HG02981 (cell line): ENCODE results near the gene CA11.
A peak's percentile ranks its signal among the peaks of the same experiment; 100 is the strongest.

ENCODE experiments used
- ATAC-seq: cut with Tn5 transposase; IDR thresholded peaks from one replicate; pipeline ENCODE4 v1.9.1; 2021; ENCODE audit warnings: mild to moderate bottlenecking, moderate library complexity; ENCODE audit not compliant: unreplicated experiment

The CA11 gene

DNA sequence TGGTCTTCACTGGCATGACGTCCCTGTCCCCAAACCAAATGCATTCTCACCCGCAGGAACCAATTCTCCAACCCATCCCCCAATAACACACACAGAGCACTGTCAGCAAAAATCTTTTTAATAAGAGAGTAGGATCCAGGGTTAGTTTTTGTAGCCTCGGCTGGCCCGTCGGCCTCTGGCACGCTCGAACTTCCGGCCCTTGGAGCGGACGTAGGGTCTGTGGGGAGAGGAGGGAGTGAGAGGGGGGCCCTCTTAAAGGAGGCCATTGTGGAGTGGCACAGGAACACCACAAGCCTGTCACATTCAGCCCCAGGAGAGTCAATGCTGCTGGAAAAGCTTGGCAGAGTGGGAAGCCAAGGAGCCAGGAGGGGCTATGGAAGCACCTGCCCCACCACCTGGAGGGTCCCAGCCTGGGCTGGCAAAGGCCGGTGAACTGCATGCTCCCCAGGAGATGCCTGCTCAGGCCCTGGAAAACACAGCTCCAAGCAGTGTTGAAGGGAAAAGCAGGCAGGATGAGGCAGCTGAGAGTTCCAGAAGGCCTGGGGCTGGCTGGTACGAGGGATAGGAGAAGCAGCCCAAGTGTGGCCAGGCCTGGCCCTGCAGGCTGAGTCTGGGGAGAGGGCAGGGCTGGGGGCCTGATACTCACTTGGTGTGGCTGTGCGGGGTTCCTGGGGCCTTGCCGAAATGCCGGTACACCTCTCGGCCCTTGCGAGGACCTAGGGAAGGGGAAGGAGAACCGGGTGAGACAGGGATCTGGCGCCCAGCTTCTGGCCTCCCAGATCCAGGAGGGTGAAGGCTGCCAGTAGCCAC lies 30.6 kb downstream of the CA11 start:
- no peak for ATAC-seq

DNA sequence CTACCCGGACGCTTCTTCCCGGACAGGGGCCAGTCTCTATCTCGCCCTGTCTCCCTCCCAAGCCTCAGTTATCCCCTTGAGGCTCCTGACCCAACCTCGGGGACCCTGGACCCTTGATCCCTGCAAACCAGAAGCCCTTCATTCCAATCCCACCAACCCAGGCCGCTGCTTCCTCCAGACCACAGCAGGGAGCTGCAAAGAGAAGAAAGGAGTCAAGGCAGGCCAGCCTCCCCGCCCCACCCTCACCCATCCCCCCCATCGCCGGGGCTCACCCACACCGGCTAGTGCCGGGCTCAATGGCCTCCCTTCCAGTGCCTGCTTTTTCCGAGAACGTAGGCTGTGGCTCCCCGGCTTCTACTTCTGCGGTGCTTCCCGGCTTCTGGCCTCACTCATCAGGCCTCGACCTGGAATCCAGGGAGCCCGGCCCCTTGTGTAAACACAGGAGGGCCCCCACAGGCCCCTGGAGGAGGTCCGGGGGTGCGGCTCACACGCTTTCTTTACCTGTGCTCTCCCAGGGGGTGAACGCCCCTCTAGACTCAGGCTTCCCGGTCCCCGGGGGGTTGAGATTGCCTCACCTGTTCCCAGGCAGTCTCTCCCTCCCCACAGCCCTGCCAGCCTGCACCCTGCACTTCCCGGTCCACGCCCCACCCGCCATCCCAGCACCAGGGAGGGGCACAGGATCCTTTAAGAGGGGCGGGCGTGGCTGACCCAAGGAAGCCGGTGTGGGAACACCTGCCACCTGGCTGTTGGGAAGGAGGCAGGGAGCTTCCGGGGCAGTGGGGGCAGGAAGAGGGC lies 31.4 kb downstream of the CA11 start, which contains the start of gene FAM83E:
Gene FAM83E (minus strand): TSS at position 641 of the 795 bp plus-strand sequence. CDS start 1,704 bp downstream, outside the sequence.
- no peak for ATAC-seq

DNA sequence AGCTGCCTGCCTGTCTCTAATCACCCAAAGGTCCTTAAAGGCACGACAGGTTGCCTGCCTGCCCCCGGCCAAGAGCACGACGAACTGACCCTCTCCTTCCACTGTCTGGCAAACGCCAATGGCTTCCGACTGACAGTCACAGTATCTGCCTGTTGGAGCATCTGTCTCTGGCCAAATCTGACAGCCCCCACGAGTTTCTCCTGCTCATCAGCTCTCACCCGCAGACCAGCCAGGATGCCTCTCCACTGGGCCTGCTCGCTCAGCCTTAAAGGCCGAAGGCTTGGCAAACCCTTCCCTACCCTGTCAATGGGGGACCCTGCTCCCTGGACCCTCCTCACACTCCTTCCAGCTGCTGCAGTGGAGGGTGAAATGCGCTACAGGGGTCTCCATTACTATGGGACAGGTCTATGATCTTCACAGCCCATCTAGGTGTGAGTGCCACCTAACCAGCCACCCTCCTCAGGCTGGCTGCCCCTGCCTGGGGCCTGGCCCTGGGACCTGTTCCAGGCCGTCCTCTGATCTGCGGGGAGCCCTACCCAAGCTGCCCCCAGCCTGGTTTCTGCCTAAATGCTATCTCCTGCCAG lies 32.0 kb downstream of the CA11 start:
- no peak for ATAC-seq

DNA sequence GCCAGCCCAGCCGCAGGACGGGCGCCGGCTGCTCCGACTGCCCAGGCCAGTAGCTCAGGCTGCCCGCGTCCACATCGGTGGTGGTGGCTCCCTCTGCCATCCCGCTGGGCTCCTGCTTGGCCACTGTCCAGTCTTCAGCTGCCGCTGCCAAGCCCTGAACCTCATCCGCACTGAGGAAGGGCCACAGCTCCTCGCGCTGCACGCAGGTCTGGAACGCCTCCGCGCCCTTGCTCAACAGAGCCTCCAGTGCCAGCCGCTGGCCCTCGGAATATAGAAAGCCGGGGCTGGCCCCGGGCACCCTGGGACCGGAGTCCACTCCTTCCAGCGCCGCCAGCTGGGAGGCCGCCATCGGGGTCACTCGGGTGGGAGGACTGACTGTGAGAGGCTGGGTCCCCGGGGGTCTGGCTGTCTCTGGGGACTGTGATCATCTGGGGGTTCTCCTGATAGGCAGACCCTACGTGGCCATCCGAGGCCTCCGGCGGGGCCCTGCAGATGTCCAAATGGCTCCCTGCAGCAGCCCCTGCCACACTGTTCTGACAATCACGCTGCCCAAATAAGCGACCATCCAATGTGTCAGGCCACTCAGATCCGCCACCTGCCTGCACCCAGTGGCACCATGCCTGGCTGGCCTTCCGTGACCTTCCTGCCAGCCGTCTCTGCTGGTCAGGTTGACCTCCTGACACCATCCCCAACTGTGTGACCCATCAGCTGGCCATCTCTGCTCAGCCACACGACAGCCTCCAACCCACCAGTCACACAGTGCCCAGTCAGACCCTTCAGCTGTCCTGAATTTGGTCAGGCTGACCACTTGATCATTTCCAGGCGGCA lies 32.7 kb downstream of the CA11 start:
- ATAC-seq = no peak

DNA sequence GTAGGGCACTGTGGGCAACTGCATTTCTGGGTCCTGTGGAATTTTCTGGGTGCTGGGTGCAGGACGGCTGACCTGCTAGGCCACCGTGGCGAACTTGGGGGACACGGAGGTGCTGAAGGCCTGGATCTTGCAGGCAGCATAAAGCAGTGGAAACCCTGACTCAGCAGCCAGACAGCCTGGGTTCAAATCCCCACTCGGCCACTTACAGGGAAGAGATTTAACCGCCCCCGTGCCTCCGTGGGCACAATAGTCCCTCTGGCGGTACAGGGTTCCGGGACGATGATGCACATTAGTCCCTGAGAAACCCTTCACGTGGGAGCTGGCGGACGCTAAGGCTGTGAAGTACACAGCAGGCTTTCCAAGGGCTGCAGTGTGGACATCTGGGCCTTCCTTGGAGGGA lies 34.1 kb downstream of the CA11 start:
- ATAC-seq = no peak

DNA sequence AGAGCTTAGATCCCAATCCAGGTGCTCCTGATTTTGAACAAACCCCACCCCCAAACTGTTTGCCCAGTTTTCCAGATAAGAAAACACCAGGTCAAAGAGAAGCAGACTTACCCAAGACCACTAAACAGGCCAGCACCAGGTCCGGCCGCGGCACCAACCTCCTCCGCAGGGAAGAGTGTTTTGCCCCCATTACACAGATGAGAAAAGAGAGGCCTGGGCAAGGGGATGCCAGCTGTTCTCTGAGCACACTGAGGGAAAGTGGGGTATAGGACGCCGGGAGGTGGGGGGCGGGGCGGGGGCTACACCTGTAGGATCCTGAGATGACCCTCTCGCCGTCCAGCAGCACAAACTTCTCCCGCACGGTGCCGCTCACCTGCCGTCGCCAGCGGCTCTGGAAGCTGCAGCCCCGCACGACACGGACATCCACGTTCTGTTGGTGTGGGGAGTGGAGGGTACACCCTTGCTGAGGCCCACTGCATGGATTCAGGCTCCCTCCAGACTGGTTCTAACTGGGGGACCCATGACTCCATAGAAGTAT lies 36.3 kb downstream of the CA11 start:
- ATAC-seq = no peak

DNA sequence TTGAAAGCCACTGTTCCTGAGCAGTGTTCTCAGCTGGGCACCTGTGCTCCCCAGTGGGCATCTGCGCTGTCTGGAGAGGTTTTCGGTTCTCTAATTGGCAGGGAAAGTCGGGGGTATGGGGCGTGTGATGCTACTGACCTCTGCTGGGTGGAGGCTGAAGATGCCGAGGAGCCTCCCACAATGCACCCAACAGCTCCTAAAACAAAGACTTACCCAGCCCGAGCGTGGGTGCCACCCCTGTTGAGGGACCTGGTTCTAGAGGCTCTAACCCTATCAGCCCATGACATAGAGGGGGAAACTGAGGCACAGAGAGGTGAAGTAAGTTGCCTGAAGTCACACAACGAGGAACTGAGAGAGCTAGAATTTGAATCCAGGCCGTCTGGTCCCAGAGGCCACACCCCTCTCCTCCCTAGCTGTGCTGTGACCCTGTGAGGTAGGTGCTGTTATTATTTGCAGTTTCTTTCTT lies 37.2 kb downstream of the CA11 start:
- peak; percentile 60 for ATAC-seq

DNA sequence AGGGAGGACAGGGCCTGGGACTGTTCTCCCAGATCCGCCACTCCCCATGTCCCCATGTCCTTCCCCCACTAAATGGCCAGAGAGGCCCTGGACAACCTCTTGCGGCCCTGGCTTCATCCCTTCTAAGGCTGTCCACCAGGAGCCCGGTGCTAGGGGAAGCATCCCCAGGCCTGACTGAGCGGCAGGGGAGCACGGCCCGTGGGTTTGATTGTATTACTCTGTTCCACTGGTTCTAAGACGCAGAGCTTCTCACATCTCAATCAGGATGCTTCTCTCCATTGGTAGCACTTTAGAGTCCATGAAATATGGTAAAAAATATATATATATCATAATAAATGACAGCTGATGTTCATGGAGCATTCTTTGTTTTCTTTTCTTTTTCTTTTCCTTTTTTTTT lies 38.6 kb downstream of the CA11 start:
- no peak for ATAC-seq

DNA sequence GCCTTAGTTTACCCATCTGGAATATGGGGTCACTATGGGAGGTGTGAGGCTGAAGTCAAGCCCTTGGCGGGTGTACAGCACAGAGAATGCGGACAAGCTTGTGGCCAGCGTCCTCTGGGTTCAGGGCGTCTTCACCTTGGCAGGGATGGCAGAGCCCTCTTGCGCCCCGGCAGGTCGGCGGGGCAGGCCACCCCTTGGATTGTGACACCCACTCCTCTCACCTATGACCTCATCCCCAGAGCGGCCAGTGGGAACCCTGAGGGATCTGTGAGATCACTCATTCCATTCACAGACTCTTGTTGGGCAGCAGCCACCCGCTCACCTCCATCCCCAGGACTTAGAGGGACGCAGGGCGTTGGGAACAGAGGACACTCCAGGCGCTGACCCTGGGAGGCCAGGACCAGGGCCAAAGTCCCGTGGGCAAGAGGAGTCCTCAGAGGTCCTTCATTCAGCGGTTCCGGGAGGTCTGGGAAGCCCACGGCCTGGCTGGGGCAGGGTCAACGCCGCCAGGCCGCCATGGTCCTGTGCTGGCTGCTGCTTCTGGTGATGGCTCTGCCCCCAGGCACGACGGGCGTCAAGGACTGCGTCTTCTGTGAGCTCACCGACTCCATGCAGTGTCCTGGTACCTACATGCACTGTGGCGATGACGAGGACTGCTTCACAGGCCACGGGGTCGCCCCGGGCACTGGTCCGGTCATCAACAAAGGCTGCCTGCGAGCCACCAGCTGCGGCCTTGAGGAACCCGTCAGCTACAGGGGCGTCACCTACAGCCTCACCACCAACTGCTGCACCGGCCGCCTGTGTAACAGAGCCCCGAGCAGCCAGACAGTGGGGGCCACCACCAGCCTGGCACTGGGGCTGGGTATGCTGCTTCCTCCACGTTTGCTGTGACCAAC lies 39.3 kb downstream of the CA11 start, which contains the start of gene SPACA4:
Gene SPACA4 (plus strand): TSS at position 280 of the 896 bp plus-strand sequence. CDS start 237 bp downstream, at position 517.
- no peak for ATAC-seq

DNA sequence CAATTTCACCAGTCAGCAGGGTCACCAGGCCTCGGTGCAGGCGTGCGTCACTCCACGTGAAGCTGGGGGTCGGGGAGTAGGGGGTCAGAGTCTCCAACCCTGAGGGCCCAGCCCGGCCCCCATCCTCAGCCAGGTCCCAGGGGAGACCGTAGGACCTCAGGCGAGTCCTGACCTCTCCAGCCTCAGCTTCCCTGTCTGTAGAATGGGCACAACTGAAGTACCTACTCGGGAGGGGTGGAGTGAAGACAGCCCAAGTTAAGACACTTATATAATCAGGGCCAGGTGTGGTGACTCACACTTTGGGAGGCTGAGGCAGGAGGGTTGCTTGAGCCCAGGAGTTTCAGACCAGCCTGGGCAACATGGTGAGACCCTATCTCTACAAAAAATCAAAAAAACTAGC lies 42.1 kb downstream of the CA11 start:
- no peak for ATAC-seq

DNA sequence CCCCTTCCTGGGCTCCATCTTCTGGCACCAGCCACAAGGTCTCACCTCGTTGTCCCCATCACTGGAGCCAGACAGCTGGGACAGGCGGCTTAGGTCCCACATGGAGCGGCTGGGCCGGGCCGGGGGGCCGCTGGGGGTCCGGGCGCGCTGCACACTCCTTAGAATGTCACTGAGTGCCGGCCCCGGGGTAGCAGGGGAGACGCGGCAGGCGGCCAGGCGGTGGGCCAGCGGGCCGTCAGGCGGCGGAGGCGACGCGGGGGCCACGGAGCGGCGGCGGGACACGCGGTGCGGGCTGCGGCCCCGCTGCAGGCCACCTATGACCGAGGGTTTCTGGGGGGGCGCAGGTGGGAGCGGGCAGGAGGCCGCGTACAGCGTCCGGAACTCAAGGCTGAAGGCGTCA lies 42.5 kb downstream of the CA11 start:
- no peak for ATAC-seq

DNA sequence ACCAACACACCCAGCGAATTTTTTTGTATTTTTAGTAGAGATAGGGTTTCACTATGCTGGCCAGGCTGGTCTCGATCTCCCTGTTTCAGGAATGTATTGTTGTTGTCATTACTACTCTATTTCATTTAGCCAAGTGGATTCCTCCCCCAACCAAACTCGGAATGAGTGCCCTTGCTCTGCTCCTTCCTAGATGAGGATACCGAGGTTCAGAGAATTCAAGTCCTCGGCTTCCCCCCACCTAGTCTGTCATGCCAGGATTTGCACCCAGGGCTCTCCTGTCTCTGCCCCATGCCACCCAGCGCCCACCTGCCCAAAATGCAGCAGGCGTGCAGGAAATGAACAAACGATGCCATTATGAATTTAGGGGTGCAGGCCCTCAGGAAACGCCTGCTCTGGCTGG lies 43.0 kb downstream of the CA11 start:
- no peak for ATAC-seq

DNA sequence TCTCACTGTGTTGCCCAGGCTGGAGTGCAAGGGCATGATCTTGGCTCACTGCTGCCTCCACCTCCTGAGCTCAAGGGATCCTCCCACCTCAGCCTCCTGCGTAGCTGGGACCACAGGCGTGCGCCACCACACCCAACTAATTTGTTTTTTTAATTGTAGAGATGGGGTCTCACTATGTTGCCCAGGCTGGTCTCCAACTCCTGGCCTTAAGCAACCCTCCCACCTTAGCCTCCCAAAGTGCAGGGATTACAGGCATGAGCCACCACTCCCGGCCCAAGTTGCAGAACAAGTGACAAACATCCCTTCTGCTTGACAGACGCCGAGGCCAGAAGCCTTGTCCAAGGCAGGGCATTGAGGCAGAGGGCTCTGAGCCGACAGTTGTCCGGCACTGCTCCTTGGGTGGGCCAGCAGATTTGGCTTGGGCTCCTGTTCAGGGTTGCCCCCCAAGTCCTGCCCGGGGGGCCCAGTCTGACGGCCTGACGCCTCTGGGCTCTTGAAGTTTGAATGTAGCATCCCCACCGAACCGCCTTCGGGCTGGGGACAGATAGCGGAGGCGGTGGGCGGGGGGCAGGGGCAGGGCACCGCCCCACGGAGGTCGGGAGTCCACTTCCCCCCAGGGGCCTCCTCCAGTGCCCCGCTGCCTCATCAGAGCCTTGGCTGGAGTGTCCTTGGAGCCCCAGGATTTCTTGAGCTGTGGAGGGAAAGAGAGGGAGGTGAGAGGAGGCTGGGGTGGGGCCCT lies 45.1 kb downstream of the CA11 start:
- ATAC-seq = no peak

DNA sequence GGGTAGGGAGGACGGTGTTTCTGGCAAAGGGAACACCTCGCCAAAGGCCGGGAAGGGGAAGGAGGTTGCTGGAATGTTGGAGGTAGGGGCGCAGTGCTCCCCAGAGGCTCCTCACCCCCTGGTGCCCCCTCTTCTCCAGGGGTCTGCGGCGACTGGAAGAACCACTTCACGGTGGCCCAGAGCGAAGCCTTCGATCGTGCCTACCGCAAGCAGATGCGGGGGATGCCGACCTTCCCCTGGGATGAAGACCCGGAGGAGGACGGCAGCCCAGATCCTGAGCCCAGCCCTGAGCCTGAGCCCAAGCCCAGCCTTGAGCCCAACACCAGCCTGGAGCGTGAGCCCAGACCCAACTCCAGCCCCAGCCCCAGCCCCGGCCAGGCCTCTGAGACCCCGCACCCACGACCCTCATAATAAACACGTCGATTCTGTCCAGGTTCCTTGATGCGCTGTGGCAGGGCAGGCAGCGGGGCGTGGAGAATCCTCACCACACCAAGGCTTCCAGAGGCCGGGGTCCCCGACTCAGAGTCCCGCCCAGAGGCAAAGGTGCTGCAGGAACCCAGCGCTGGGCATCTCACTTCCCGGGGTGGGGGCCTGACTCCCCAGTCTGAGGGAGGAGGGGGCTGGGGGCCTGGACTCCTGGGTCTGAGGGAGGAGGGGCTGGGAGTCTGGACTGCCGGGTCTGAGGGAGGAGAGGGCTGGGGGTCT lies 46.8 kb downstream of the CA11 start:
- ATAC-seq = no peak

DNA sequence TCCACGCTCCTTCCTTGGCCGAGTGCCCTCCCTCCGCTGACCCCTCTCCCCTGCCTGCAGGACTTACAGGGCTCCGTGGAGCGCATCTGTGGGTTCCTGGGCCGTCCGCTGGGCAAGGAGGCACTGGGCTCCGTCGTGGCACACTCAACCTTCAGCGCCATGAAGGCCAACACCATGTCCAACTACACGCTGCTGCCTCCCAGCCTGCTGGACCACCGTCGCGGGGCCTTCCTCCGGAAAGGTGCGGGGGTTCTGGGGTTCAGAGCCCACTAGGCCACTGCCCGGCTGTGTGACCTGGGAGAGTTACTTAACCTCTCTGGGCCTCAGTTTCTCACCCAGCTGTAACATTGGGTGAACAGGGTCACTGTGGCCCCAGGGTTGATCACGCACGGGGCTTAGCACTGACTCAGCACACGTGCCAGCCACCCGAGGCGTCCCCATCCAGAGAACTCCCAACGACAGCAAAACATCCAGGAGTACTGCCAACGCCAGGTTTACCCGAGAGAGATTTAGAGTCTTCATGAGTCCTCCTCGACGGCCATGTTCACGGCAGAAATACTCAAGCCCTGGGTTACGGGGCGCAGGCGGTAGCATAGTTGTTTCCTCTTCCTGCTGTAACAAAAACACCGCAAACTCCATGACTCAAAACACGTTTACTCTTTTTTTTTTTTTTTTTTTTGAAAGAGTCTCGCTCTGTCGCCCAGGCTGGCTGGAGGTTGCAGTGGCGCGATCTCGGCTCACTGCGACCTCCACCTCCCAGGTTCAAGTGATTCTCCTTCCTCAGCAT lies 49.1 kb downstream of the CA11 start:
- ATAC-seq = no peak

DNA sequence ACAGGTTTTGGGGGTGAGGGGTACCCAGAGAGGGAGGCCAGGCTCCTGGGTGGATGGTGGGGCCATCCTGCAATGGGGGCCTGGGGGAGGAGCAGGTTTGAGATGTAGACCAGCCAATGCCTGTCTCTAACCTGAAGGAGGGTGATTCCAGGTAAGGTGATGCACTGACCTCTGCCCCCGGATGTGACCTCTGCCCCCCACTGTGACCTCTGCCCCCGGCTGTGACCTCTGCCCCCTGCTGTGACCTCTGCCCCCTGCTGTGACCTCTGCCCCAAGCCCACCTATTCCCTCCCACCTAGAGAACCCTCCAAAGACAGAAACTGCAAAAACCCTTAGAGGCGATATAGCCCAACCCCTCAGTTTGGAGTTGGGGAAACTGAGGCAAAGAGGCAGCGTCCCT lies 49.8 kb downstream of the CA11 start:
- no peak for ATAC-seq

DNA sequence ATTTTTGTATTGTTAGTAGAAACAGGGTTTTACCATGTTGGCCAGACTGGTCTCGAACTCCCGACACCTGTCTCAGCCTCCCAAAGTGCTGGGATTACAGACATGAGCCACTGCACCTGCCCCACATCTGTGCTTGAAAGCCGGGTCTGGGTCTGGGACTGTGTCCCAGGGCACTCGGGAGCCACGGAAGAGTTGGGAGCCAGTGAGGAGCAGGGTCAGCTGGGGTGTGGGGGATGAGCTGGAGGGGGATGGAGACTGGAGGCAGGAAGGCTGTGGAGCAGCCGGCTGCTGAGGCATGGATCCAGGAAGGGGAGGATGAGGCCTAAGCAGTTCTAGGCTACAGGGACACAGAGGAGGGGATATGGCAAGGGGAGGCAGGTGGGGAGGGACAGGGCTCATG lies 50.2 kb downstream of the CA11 start:
- no peak for ATAC-seq
